Measurements from ENCODE around the gene POLR3B. TPM values are rescaled to one million over a fixed set of nuclear protein-coding genes. Genes with fewer than 3 reads are reported as not detected.

POLR3B gene
- total RNA-seq, 1 experiment from 2014 or later = 14.3 TPM

GRCh38 chr12:106522708-106523107, 165.2 kb downstream of the POLR3B start:
- H3K27me3 ChIP-seq (replicated peaks) = no peaks in the 10 kb centered on the region
- no peaks in the 10 kb centered on the region for H3K36me3 ChIP-seq
- no peak for DNase-seq (ENCODE audit: low read depth in 1 of 2, low spot score in 2 of 2)
- peaks cover 19% of the 10 kb centered on the region for H3K4me1 ChIP-seq (replicated peaks)
- no peak overlapping the region for H3K4me3 ChIP-seq
- no peak overlapping the region for H3K27ac ChIP-seq
- no peaks in the 10 kb centered on the region for H3K9me3 ChIP-seq (replicated peaks)

GRCh38 chr12:106527356-106527755, 169.8 kb downstream of the POLR3B start:
- H3K9me3 ChIP-seq (replicated peaks) = no peaks in the 10 kb centered on the region
- DNase-seq (ENCODE audit: low read depth in 1 of 2, low spot score in 2 of 2) = no peak
- H3K4me1 ChIP-seq (replicated peaks) = peaks cover 7% of the 10 kb centered on the region; the same call in 1 of the 2 replicates
- no peak overlapping the region for H3K4me3 ChIP-seq
- no peak overlapping the region for H3K27ac ChIP-seq
- no peaks in the 10 kb centered on the region for H3K27me3 ChIP-seq (replicated peaks)
- H3K36me3 ChIP-seq = no peaks in the 10 kb centered on the region

- peaks cover 4% of the 10 kb centered on the region; the same call in 1 of the 2 replicates for H3K27me3 ChIP-seq (replicated peaks)
- no peak for DNase-seq (ENCODE audit: low read depth in 1 of 2, low spot score in 2 of 2)
- no peak overlapping the region for H3K27ac ChIP-seq
- H3K9me3 ChIP-seq (replicated peaks) = no peaks in the 10 kb centered on the region
- H3K4me3 ChIP-seq = no peak overlapping the region
- H3K4me1 ChIP-seq (replicated peaks) = no peaks in the 10 kb centered on the region
- H3K36me3 ChIP-seq = no peaks in the 10 kb centered on the region
These were observed 183.7 kb downstream of the POLR3B start for GRCh38 chr12:106541201-106541600.

- no peak for DNase-seq (ENCODE audit: low read depth in 1 of 2, low spot score in 2 of 2)
- no peaks in the 10 kb centered on the region for H3K36me3 ChIP-seq
These were observed 193.9 kb downstream of the POLR3B start for GRCh38 chr12:106551410-106551809.

GRCh38 chr12:106552228-106552627, 194.7 kb downstream of the POLR3B start:
- Histone ChIP-seq H3K27me3 (replicated peaks) (no peaks in the 10 kb centered on the region), H3K4me3 (no peak overlapping the region), H3K9me3 (replicated peaks) (no peaks in the 10 kb centered on the region), H3K4me1 (replicated peaks) (no peaks in the 10 kb centered on the region), H3K27ac (no peak overlapping the region), H3K36me3 (no peaks in the 10 kb centered on the region)
- no peak for DNase-seq (ENCODE audit: low read depth in 1 of 2, low spot score in 2 of 2)

More at GRCh38 chr12:106551410-106551809, 193.9 kb downstream of the POLR3B start:
- H3K9me3 ChIP-seq (replicated peaks) = no peaks in the 10 kb centered on the region
- no peaks in the 10 kb centered on the region for H3K4me1 ChIP-seq (replicated peaks)
- no peaks in the 10 kb centered on the region for H3K27me3 ChIP-seq (replicated peaks)
- no peak overlapping the region for H3K27ac ChIP-seq
- no peak overlapping the region for H3K4me3 ChIP-seq

Other genes with a start within 250 kb of the POLR3B start
- gene NUAK1, start 218.8 kb upstream of the POLR3B start, total RNA-seq (2014; rRNA removed; shearing (Covaris generic)) = 48.9 and 60.6 TPM in 2 replicates
- 154 and 162 TPM in 2 replicates for gene CKAP4, start 109.7 kb upstream of the POLR3B start, total RNA-seq (2014; rRNA removed; shearing (Covaris generic))
- gene TCP11L2, start 55.0 kb upstream of the POLR3B start, total RNA-seq (2014; rRNA removed; shearing (Covaris generic)) = 0.78 and 1.4 TPM in 2 replicates
- not detected in 2 replicates for gene RFX4, start 225.3 kb downstream of the POLR3B start, total RNA-seq (2014; rRNA removed; shearing (Covaris generic))